ENCODE measurements around the gene NDUFS2. TPM values are rescaled to one million over a fixed set of nuclear protein-coding genes. Genes with fewer than 3 reads are reported as not detected.
"Not testable (repeated sequence)": the region's sequence is repeated elsewhere in the genome, so short reads cannot be mapped to it uniquely, and the experiment has no call there.

NDUFS2 gene
- total RNA-seq, 1 donor from 2014 or later: 103 TPM

- no peak for DNase-seq
Observed at GRCh38 chr1:161220002-161220401, 17.8 kb downstream of the NDUFS2 start.

DNA sequence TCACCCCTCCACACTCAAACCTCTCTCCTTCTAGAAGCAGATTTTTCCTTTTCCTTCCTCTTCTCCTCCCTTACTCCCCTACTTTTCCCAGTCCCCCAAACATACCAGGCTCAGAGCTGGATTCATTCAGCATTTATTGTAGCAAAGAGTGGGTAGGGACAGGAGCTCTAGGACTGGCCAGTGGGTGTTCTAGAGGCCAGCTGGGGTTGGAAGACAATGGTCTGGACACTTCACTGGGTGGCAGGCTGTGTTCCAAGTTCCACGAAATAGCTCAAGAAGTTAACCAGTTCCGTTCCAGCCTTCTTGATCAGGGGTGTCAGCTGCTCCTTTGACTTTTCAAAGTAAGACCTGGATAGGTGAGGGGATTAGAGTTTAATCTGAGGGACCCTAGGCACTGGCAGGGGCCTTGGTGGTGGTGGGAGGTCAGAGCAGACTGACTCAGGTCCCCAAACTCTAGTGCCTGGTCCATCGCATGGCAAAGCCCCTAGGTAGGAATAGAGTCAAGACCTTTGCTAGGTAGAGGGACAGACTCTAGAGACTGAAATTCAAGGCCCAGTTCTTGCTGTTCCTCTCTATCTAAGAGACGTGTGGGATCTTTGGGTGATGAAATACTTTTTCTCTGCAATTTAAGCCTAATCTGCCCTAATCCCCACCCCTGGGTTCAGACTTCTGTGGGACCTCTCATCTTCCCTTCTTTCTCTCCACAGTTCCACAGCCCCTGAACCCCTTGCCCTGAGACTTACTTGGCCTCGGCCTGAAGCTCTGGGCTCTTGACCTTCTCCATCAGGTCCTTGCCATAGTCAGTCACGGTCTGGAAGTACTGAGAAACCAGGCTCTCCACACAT, 20.2 kb downstream of the NDUFS2 start:
- DNase-seq: no peak

DNA sequence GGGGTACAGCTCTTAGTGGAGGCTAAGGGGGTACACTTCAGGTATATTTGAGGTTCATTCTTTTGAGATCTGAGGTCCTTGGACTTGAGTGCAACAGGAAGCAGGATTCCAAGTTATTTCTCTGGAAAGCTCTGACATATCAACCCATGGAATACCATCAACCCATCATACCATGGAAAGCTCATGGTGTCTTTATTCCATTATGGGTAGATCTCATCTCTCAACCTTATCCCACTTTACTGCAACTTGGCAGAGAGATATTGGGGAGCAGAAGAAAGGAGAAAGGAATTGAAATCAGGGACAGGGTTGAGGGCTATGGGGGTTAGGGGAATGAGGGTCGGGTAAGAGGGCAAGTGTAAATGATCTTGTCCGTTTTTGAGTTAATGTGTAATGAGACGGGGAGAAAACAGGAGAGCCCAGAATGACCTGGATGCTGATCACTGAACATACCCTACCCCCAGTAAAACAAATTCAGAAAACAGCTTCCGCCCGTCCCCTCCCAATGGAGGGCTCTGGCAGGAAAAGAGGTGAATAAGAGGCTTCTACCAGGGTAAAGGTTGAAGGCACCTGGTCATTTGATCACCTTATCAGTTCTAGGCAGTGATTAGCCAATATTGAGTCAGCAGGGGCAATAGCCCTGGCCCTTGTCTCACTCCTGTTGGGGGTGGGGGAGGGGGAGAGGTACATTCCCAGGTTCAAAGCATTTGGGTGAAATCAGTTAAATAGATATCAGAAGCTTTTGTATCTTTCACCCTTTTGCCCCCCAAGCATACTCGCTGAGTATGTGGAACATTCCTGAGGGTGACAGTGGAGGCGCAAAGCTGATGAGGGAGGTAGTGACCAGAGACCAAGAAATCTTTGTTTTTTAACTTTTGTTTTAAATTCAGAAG, 21.9 kb downstream of the NDUFS2 start:
- no peak for DNase-seq

GRCh38 chr1:161224695-161225087, 22.5 kb downstream of the NDUFS2 start:
- DNase-seq: not testable (repeated sequence)

- no peak for DNase-seq
Observed at GRCh38 chr1:161225178-161225533, 23.0 kb downstream of the NDUFS2 start.

DNA sequence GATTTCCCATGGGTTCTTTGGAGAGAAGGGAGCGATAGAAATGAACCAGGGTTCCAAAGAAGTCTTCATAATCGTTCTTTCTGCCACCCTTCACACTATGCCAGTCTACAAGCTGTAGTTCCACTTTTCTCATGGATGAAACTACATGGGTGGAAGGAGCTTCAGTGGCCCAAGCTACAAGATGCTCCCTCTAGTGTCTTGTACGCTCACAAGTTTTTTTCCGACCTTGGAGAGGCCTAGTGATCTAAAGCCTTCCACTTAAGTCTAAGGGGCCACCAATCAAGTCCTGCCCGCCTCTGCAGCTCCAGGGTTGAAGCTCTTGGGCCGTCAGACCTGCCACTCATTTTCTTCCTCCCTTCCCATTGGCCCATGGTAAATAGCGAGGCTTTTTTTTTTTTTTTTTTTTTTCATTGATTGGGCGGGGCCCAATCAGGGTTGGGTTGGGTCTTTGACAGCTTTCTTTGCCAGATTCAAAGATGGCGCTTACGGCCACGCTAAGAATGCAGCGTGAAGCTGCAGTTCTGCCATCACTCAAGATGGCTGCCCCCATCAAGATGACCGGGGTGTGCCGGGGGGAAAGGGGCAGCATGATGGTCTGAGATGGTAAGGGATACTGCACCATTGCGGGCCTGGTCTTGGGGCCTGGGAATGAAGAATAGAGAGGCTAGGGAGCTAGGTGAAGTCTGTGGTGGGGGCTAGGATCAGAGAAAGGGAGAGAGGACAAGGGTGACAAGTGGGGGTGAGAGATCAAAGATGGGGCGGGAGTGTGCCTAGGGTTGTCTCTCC, 23.6 kb downstream of the NDUFS2 start, which contains the start of gene TOMM40L:
TSS of gene TOMM40L (plus strand) at position 527 of the 786 bp plus-strand sequence. CDS start 430 bp downstream, outside the sequence.
- peak; percentile 99 for DNase-seq

GRCh38 chr1:161226320-161226711, 24.1 kb downstream of the NDUFS2 start:
- DNase-seq: no peak

DNA sequence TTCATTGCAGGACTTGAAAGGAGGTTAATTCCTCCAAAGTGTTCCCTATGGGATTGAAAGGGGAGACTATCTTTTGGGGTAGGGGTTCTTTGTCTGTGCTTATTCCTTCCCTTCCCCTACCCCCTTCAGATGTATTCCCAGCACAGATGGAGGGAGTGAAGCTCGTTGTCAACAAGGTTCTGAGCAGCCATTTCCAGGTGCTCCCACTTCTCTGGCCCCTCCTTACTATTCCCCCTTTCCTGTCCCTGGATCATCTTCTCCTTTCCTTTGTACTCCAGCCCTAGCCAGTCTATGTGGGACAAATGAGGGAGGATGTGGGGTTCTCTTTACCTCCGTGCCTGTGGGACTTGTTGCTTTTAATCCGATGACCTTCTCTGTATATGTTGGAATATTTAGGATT, 24.6 kb downstream of the NDUFS2 start:
- DNase-seq: no peak

GRCh38 chr1:161227196-161227871, 25.2 kb downstream of the NDUFS2 start:
- DNase-seq: peak; percentile 46

DNA sequence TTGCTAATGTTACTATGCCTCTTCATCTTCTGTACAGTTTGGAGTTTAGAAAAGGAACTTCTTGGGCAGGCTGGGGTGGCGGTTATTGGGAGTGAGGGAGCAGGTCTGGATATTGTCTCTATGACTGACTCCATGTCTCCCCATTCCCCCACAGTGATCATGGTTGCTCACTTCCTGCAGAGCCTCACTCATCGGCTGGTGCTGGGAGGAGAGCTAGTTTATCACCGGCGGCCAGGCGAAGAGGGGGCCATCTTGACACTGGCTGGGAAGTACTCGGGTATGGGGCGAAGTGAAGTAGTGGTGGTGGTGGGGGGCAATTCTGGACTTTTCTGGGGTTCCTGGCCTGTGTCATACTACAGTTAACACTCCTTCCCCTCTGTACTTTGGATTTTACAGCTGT, 25.9 kb downstream of the NDUFS2 start:
- DNase-seq: no peak

DNA sequence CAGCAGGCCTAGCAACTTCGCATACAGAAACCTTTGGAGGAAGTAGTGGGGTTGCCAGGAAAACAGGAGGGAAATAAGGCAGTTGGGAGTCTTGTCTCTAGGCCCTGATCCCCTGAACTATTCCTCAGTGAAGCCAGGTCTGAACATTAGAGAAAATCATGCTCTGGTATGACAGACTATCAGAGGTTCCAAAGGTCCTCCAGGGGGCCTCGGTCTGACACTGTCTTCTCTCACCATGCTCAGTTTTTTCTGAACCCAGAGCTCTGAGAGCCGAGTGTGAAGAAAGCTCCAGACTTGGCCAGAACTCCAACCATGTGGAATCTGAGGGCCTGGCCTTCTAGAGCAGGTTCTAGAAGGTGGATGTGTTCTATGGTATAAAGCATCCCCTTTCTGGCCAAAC, 27.7 kb downstream of the NDUFS2 start:
- DNase-seq: no peak

GRCh38 chr1:161230762-161231161, 28.6 kb downstream of the NDUFS2 start:
- DNase-seq: no peak

DNA sequence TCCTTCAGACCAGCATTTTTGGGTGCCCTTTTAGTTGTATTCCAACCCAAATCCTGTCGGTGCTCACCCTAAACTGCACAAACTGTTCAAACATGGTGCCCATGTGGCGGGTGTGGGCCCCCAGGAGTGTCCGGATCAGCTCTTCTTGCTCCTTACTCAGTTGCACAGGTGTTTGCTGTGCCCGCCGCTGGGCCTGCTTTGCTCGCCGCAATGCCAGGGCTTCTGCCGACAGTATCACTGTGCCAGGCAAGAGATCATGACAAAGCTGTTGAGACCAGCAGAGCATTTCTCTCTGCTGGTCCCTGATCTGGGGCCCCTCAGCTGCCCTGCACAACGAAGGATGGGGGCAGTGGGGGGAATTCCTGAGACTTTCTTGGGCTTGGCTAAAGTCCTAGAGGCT, 30.9 kb downstream of the NDUFS2 start:
- DNase-seq: no peak

DNA sequence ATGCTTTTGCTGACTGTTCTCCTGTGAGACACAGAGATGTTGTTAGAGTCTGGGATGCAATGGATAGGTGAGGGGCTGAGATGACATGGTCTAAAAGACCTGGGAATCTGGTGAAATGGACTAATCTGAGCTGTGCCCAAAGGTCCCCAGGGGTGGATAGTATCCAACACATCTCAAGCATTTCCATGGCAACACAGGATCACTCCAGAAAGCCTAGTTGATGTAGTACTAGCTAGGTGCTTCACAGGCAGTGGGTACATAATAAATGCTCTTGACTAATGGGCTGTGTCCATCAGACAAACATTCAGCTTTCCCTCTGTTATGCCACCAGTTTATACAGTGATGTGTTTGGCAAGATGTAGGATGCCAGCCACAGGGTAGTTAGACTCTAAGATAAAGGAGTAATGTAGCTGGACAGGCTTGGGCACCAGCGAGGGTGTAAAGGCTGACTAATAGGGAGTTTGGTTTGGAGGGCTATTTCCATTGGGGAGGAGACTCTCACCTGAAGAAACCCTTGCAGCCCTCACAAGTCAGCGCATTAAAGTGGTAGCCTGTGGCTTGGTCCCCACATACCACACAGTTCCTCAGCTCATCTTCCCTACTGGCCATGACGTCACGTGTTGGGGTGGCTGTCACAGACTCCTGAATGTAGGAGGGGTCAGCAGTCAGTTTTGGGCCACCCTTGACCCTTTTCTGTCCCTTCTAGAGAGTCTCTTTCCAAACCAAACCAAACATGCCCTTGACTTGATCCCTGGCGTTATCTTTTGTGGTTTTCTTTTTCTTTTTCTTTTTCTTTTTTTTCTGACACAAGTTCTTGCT, 34.0 kb downstream of the NDUFS2 start:
- no peak for DNase-seq

DNA sequence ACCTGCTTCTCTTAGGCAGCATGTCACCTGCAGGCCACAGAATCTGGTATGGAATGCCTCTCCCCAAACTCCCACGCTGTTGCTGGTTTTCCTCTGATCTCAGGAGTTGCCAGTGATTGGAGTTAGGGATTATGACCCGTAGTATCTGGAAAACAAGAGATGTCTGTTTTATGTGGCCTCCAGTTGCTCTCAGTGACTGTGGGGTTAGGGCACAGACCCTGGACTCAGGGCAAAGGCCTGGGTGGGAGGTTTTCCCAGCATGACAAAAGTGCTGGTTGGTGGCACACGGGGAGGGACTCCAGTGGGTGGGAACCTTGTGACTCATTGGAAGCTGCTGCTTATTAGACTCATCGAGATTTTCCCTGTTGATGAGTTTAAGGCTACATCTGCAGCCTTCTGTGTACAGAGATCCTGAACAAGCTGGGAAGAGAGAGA, 35.9 kb downstream of the NDUFS2 start, which contains the start of gene NR1I3:
TSS of gene NR1I3 (minus strand) at position 165 of the 435 bp plus-strand sequence. CDS start 1,638 bp downstream, outside the sequence.
- DNase-seq: no peak

- no peak for DNase-seq
Observed at GRCh38 chr1:161241682-161242081, 39.5 kb downstream of the NDUFS2 start.

DNA sequence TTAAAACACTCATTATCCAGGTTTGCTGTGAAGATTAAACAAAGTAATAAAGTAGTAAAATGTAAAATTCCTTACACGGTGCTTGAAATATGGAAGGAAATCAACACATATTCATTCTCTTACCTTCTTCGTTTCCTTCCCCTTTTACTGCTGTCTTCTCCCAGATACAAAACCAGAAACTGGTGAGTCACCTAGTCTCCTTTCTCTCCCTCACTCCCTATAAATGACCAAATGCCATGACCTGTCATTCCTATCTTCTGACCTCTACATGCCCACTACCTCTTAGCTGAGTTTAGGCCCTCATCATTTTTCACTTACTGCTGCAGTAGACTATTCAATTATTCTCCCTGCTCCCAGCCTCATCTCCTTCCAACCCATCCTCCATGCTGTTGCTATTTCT, 40.1 kb downstream of the NDUFS2 start:
- no peak for DNase-seq

DNA sequence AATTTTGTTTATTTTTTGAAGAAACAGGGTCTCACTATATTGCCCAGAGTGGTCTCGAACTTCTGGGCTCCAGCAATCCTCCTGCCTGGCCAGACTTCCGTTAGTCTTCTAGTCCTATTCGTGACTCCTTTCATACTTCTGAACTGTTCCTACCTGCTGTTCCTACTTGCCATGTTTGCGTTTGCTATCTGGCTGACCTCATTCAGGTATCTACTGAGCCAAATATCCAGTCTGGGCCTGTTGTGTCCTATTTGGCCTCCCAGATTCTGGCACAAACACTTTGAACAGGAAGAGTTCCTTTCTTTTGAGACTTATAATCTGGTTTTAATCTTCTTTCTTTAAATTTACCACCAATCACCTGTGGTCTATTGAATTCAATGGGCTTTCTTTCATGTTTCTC, 42.7 kb downstream of the NDUFS2 start:
- no peak for DNase-seq

DNA sequence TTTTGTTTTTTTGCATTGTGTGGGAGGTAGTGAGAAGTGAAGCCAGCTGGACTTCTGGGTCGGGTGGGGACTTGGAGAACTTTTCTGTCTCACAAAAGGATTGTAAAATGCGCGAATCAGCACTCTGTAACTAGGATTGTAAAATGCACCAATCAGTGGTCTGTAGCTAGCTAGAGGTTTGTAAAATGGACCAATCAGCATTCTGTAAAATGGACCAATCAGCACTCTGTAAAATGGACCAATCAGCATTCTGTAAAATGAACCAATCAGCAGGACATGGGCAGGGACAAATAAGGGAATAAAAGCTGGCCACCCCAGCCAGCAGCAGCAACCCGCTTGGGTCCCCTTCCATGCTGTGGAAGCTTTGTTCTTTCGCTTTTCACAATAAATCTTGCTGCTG, 47.9 kb downstream of the NDUFS2 start:
- DNase-seq: not testable (repeated sequence)

- DNase-seq: no peak
Observed at GRCh38 chr1:161250829-161251228, 48.7 kb downstream of the NDUFS2 start.

DNA sequence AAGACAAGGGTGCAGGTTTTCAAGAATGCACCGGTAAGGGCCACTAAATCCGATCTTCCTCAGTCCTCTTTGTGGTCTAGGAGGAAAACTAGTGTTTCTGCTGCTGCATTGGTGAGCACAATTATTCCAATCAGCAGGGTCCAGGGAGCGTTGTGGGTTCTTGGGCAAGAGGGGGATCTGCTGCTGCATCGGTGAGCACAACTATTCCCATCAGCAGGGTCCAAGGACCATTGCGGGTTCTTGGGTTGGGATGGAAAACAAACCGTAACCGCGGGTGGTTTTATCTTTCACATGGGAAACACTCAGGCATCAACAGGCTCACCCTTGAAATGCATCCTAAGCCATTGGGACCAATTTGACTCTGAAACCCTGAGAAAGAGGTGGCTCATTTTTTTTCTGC, 49.4 kb downstream of the NDUFS2 start:
- no peak for DNase-seq
